B cell (primary cell): ENCODE measurements around the gene SEPTIN14.
"Not testable (repeated sequence)": the region's sequence is repeated elsewhere in the genome, so short reads cannot be mapped to it uniquely, and the experiment has no call there.

Source experiments
- EZH2 ChIP-seq: IDR thresholded peaks from 2 replicates; pipeline ENCODE4 v1.6.1; 2012; ENCODE audit warnings: borderline replicate concordance, low read depth, mild to moderate bottlenecking, moderate library complexity, low read length; ENCODE audit not compliant: insufficient read depth, poor library complexity, severe bottlenecking
- TF ChIP-seq, protein P1 (sequence below): fragments of 200-600 bp; IDR thresholded peaks from one replicate; pipeline ENCODE4 v1.8.0; 2022; ENCODE audit warnings: antibody characterized with exemption, mild to moderate bottlenecking

DNA sequence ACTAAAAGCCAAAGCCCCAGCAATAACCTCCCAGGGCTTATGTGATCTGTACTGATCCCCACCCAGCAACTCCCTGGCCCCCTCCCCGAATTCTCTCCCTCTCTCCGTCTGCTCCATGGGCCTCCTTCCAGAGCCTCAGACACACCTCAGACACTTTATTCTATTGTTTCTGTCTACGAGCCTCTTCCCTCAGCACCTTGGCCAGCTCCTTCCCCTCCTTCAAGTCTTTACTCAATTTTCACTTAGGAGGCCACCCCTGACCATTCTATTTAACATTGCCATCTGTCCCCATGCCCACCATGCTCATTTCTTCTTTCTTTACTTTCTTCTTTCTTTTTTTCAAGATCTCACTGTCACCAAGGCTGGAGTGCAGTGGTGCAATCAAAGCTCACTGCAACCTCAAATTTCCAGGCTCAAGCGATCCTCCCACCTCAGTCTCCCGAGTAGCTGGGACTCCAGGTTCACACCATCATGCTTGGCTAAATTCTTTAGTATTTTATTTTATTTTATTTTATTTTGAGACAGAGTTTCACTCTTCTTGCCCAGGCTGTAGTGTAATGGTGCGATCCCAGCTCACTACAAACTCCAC, 109.2 kb downstream of the SEPTIN14 start:
- TF ChIP-seq, protein P1, sequence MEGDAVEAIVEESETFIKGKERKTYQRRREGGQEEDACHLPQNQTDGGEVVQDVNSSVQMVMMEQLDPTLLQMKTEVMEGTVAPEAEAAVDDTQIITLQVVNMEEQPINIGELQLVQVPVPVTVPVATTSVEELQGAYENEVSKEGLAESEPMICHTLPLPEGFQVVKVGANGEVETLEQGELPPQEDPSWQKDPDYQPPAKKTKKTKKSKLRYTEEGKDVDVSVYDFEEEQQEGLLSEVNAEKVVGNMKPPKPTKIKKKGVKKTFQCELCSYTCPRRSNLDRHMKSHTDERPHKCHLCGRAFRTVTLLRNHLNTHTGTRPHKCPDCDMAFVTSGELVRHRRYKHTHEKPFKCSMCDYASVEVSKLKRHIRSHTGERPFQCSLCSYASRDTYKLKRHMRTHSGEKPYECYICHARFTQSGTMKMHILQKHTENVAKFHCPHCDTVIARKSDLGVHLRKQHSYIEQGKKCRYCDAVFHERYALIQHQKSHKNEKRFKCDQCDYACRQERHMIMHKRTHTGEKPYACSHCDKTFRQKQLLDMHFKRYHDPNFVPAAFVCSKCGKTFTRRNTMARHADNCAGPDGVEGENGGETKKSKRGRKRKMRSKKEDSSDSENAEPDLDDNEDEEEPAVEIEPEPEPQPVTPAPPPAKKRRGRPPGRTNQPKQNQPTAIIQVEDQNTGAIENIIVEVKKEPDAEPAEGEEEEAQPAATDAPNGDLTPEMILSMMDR: not testable (repeated sequence)
- TF ChIP-seq EZH2: not testable (repeated sequence)
